Measurements from ENCODE around the gene PDYN.

Gene PDYN

DNA sequence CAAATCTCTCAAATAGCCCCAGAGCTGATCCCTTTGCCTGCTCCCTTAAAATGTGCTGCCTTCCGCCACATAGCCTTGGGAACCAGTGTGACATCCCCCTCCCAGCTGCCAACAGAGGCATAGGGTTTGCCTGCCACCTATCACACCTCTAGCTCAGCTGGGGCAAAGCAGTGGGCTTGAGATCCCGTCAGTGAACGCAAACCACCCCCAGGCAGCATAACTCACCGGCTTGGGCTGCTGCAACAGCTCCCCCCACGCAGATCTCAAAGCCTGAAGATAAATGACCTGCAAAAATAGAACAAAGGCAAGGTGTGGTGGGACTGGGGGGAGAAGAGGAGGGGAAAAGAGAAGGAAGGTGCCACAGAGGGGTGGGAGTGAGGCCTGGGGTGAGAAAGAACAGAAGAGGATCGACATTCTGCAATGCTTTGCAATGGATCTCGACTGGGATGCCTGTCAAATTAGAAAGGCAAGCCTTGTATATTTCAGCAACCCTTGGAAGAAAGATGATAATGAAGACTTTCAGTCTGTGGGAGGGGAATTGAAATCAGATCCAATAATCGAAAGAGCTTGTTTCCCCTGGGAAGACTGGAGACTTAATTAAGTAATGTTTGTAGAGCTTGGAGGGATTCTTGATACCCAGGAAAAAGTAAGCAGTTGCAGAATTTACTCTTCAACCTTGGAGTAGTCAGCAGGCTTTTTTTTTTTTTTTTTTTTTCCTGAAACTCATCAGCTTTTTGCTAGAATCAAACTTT lies 1.3 kb downstream of the PDYN start:
- ATAC-seq, result no peak

DNA sequence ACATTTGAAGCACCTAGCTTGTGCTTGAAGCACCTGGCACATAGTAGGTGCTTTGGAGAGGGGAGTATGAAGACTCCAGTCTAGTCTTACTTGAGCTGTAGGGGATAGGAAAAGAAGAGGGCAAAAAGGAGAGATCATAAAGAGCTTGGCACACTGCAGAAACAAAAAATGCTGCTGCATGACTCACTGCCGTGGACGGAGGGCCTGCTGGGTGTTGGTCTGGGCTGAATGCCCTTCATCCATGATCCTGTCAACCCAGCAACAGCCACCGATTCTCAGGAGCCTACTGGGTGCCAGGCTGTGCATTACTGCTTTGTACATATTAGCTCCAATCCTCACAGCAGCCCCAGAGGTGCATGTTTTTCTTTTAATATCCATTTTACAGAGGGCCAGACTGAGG lies 6.0 kb downstream of the PDYN start:
- no peak for ATAC-seq

DNA sequence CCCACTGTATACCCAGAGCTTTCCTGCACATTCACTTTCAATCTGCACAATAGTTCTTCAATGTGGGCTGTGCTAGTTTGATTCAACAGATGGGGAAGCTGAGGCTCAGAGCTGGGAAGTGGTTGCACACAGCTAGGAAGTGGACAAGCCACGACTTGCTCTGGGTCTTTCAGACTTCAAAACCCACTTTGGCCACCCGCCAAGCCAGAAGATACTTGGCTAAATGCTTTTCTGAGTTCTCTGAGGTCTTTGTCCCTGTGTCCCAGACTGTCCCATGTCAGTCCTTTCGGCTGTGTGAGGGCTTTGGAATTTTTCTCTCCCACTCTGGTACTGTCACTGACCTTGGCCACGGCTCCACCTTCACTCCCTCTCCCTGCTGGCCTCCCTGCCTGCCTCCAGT lies 10.6 kb downstream of the PDYN start:
- no peak for ATAC-seq

DNA sequence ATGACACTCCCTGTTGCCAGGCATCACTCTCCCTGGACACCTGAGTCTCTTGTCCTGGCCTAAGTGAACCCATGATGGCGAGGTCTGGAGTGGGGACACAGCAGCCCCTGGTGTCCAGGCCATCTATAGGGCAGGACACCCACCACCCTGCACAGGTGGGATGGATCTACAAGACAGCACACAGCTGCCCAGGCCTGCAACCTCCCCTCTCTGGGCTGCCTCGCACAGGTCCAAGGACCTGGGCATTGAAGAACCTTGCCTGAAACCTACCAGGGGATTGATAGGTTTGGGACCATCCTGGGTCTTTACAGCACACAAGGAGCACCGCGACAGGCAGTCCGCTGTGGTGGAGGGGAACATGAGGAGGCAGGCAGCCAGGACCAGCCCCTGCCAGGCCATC lies 11.2 kb downstream of the PDYN start:
- no peak for ATAC-seq

DNA sequence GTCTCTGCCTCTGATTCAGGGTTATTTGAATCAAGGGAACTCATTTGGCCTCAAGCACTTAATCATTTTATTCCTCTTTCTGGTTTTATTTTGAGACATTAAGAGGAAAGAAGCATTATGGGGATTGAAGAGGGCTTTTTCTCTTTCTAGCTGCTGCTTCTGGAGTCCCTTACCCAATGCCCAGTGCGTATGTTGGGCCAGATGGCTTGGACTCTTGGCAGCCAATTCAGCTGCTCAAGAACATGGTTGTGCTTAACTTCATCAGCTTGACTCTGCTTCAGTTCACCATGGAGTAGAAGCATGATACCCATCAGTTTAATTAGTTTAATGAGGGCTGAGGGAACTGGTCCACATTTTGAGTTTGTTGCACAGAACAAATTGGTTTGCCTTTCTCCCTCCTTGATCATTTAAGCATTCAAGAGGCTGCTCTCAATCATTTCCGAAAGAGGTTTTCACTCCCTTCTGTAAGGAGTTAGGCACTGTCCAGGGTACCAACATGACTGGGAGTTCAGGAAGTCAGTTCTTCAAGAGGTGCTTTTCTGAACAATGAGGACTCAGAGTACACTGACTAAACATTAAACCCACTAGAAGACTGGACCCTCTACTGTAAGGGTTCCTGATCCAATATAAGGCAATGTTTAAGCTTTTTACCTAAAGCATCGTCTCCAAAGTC lies 14.6 kb downstream of the PDYN start:
- no peak for ATAC-seq

DNA sequence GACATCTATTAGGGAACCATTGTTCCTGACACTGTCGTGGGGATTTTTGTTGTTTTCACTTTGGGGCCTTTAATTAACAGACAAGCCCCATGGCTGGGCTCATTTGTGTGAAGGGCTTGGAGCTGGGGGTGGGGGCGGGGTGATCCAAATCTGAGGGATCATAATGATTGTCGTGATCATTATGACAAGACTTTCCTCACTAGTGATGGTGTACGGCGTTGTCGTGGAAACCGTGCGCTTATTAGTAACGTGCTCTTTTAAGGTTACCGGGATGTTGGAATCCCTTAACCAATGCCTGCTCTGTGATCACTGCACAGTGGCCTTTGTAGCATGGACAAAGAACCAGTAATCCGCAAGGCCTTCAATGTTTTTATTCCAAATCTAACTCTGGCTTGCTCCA lies 18.6 kb downstream of the PDYN start:
- no peak for ATAC-seq

DNA sequence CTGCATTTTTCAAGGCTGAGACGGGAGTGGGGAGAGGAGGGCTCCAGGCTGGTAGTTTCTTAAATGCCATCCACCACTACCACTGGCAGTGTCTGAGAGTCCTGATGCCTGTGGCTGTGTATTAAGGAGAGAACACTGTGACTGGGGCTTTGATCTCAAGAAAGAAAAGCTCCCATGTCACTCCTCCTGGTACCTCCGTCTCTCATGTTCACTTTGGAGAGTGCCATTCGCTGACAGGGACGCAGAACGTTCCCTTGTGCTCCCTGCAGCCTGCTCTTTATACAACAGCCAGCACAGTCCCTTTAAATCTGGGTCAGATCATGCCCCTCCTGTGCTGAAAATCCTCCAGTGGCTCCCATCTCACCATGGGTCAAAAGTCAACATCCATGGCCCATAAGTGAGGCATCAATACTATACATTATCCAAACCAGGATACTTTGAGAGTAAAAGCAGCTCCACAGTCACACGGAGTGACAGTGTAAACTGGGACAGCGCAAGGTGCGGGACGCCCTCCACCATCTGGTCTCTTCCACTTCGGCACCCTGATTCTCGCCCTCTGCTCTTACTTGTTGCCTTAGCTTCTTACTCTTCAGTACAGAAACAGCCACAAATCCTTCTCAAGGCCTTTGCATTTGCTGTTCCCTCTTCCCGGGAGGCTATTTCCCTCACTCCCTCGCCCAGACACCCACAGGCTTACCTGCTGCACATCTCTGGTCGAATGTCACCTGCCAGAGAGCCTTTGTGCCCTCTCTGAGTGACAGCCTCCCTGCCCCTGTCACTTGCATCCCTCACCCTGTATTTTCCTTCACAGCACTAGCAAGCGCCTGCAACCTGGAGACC lies 20.0 kb downstream of the PDYN start:
- ATAC-seq, result no peak

DNA sequence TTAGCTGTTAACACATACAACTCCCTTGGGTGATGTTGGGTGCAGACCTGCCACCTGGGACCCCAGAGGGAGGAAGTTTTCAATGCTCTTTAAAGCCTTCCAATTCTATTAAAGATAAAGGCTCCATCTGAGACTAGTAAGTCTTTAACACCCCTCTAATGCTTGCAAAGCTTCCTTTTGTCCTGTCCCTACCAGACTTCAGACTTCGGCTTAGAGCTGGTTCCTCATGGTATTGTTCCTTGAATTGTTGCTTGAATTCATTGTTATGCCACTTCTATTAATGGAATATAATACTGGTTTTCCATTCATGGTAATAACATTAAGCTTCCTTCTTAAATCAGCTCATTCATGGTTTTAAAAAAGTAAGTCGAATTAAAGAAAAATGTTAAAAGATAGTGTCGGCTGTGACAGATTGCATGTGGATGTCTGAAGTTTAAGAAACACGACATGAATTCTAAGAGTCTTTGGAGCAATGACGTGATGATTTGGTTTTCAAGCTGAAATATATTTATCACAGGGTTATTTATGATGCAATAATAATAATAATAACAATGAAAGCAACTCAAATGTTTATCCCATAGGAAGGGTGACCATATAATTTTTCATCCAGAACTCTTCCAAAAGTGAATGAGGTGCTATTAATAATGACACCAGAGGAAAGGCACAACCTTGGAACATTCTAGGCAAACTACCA lies 21.8 kb downstream of the PDYN start:
- no peak for ATAC-seq

DNA sequence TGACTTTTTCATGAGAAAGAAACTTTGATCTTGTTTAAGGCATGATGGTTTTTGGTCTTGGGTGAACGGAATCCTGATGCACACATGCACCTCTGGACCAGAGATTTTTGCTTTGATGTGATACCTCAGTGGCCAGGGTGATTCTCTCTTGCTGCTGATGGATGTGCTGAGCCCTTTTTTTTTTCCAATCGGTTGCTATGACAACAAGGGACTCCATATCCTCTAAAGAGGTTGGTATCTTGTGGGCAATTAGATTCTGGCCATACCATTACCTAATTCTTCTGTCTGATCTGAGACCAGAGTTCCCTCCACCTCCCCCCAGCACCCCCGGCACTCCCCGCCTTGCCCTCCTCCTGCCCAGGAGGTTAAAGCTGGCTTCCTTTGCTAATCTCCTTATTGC lies 24.9 kb downstream of the PDYN start:
- ATAC-seq, result no peak

DNA sequence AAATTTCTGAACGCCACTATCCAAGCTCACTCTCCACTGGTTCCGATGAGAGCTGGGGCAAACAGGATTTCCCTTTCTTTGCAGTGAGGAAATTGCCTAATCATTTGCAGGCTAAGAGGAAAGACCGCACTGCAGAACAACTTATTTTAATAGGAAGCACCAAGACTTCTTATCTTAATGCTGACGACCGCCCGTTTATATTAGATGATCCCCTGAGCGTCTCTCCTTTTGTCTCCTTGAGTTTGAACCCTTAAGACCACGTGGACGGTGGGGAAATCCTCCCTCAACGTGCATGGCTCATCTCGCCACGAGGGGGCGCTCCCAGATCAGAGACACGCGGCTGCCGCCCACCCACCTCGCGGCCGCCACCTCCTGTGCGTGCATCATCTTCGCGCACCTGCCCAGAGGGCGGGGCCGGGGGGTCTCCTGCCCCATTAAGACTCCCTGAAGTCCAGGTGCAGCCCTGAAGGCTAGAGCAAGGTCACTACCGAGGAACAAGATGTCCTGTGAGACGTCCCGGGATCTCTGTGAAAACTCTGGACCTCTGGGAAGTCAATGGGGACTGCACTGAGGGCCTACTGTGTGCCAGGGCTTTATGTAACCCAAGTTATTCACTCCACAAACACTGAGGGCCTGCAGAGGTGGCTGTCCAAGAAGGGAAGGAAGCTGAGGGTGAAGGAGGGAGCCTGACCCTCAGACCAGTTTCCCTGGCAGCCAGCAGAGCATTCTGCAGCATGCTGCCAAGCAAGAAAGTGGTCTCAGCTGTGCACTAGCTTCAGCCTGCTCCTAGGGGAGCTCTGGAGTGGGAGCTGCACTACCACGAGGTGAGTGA lies 28.1 kb downstream of the PDYN start:
- ATAC-seq, result peak; percentile 76 to 81

DNA sequence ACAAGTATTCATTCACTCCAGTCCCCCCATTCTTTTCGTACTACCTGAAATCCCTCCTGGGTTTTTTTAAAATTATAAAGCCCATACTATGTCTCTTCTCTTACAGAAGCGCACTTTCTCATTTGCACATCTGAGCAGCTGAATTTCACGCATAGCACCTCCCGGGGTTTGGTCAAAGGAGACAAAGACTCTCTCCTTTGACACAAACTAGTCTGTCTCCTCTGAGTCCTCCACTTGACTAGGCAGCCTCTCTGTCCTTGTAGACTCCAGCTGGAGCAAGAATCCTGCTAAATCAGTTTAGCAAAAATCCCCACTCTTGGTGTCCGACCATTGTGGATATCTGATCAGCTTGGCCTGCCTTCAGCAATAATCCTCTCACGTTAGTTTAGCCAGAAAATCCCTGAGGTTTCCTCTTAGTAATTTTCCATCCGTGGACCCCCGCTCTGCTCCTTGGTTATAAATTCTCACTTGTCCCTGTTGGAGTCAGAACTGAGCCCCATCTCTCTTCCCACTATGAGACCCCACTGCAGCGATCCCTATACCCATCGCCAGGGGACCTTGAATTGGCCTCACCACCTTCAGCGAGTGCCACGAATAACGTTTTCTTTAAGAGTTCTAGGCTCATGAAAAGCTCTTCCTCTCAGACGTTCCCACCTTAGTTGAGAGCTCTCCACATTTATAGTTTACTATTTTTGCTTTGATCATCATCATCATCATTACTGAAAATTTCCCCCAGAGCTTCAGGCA lies 29.0 kb downstream of the PDYN start:
- peak in 1 of 2 donors; percentile 47 for ATAC-seq

DNA sequence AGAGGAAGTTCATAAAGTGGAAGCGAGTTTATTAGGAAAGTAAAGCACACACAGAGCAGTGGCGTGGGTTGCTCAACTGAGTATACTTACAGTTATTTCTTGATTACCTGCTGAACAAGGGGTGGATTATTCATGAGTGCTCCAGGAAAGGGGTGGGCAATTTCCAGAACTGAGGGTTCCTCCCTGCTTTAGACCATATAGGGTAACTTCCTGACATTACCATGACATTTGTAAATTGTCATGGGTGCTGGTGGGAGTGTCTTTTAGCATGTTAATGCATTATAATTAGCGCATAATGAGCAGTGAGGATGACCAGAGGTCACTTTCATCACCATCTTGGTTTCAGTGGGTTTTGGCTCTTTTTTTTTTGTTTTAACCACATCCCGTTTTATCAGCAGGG lies 29.8 kb downstream of the PDYN start:
- peak in 1 of 2 donors; percentile 21 for ATAC-seq

DNA sequence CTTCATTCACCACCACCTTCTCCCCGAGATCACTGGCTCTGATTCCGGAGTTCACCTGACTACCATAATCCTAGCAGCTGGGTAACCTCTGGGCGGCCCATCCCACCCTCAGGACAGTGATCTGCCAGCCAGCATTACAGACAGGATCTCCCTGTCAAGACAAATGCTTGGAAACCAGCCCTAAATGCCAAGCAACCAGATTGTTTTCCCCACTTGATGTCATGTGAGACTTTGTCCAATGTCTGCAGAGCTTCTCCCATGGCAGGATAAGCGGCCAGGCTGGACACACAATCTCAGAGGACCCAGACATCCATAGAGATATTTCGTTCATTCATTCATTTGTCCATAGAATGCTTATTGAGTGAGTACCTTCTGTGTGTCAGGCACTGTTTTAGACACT lies 32.5 kb downstream of the PDYN start:
- no peak for ATAC-seq

DNA sequence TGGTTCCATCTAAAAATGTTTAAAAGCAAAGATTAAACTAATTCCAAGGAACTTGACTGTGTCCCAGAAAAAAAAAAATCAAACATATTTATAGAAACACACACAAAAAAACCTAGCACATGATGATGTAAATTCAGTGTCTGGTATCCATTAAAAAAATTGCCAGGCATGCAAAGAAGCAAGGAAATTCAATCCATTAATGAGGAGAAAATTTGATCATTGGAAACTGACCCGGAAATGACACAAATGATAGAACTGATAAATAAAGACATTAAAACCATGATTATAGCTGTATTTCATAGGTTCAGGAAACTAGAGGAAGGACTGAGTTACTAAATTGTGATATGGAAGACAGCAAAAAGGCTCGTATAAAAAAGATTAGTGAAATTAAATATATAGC lies 34.7 kb downstream of the PDYN start:
- no peak for ATAC-seq

DNA sequence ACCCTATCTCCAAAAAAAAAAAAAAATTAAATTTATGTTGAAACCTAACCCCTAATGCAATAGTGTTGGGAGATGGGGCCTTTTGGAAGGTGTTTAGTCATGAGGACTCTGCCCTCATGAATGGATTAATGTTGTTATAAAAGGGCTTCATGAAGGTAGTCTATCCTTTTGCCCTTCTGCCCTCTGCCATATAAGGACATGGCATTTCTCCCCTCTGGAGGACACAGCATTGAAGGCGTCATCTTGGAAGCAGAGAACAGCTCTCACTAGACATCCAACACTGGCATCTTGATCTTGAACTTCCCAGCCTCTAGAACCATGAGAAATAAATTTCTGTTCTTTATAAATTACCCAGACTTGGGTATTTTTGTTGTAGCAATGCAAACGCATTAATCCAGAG lies 35.4 kb downstream of the PDYN start:
- no peak for ATAC-seq

DNA sequence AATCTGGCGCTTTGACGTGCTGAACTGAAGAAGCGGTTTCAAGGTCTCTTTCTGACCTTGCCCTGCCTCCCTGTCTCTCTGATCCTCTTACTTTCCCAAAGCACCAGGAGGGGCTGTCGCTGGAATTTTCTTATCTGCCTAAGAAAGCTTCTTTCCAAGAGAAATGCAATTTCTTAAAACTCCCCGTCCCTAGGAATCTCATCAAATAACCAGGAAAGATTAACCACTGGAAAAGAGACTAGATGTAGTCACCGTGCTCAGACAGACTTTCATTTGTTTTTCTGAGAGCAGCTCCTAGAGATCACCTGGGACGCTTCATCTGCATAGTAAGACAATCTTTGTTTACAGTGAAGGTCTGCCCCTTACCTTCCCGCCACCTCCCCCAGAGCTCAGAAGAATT lies 38.6 kb downstream of the PDYN start:
- no peak for ATAC-seq

DNA sequence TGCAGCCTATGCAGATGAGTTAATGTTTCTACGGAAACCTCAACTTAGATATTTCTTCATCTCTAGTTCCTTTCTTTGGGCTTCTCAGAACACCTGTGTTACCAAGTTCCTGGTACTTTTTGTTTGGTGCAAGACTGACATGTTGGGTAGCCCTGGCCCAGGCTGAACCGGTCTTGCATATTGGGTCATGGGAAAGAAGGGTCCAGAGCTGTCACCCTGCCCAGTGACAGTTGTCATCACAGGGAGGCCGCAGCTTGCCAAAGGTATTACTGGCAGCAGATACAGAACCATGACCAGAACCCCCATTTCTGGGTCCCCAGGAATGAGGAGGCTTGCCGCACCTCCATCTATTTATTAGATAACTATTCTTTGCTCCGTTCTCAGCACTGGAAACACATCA lies 40.2 kb downstream of the PDYN start:
- no peak for ATAC-seq

DNA sequence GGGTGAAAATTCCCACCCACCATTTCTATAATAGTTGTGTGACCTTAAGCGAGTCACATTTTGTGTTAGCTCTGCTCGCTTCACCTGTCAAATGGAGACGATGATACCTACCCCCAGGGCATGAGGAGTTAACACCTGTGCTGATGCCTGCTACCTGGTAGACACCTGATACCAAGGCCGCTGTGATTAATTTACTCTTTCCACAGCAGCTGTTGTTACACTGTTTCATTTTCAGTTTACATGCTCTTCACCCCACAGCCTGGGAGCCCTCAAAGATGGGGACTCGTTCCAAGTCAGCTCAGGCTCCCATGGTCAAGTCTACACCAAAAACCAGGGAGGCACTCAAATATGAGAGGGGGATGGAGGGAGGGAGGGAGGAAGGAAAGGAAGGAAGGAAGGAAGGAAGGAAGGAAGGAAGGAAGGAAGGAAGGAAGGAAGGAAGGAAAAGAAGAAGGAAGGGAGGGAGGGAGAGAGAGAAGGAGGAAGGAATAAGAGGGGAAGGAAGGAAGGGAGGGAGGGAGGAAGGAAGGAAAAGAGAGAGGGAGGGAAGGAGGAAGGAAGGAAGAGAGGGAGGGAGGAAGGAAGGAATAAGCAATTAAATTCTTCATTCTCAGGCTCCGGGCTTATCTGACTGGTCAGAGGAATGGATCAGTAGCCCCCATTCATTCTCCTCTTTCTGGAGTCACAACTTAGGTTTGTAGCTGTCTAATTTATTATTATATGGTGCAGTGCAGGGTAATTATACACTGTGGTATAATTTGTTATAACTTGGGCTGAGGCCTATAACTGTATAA lies 40.9 kb downstream of the PDYN start:
- no peak for ATAC-seq

DNA sequence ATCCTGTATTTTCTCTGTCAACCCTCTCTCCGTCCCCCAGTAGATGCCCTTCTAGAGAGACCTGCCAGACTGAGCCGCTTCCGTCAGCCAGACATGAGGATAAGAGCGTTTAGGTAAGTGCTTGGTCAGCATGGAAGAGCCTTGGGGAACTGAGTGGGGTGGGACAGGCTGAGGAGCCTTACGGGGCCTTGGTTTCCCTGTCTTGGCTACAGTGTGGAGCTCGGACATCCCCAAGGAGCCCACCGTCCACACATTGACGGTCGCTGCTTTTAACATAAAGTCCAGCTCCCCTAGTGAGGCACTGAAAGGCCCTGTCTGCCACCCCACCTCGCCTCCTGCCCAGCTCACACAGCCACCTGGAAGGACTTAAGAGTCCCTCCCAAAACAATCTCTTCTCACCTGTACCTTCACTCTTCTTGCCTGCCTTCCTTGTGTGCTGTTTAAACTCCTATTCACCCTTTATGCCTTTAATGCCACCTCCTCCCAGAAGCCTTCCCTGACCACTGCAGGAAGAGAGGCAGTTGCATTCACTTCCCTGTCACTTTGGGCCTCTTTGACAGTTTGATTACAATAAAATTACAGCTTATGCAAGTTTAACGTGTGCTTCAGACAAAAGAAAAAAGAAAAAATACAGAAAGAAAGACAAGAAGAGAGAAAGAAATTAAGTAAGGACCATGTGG lies 42.3 kb downstream of the PDYN start:
- no peak for ATAC-seq

DNA sequence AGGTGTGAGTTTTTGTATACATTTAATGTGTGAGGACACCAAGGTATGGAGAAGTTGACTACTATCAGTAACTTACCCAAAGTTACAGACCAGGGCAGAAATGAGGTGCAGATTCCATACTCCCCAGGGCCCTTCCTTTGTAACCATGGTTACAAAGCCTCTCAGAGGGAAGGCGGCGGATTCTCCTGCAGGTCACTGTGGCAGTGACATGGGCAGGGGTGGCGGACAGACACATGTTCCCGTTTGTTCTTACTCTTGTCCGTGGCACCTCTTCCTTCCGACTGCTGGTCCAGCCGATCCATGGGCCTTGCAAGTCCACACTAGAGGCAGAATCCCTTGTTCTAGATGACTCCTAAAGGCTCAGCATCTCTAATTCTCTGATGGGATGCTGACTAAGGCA lies 43.0 kb downstream of the PDYN start:
- no peak for ATAC-seq

Measured in activated CD4-positive, CD25-positive, alpha-beta regulatory T cell treated with anti-CD3 and anti-CD28 coated beads, Interleukin-2, amount 50 U/mL, for 24 hours (primary cell).